ENCODE results near the gene GNAZ.

GNAZ gene

DNA sequence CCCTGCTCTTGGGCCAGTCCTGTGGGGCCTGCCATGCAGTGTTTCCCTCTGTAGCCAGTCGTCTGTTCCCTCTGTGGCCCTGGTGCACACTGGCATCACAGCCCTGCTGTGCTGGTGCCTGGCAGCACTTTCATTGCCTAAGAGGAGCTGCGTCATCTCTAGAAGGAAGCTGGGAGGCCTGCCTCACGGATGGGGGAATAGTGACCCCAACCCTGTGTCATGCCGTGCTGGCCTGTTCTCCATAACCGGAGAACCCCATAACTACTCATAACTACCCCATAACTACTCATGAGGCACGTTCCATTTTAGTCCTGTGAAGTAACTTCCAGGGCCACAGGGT lies 88.9 kb downstream of the GNAZ start:
- no peak for DNase-seq

DNA sequence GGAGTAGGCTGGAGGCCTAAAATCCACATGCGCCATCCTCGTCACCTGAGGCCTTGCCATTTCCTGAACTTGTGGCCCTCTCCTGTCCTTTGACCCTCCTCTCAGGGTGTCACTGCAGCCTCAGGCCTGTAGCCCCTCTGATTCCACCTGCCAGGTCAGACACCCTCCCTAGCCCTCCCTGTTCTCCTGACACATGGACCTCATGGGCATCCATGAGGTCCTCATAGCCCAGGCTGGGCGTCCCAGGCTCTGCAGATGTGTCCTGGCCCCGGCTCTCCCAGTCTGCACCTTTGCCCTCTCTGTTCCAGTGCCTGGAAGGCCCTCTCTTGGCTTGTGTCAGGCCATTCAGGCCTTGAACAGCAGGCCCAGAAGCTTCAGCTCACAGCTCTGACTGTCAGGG lies 90.7 kb downstream of the GNAZ start:
- no peak for DNase-seq

GRCh38 chr22:23161574-23161973 lies 91.3 kb downstream of the GNAZ start:
- DNase-seq: no peak

GRCh38 chr22:23163665-23164064 lies 93.3 kb downstream of the GNAZ start:
- no peak for DNase-seq

- DNase-seq: no peak
Measured at GRCh38 chr22:23164091-23164490, 93.8 kb downstream of the GNAZ start.

GRCh38 chr22:23166042-23166831 lies 95.9 kb downstream of the GNAZ start:
- DNase-seq: no peak

DNA sequence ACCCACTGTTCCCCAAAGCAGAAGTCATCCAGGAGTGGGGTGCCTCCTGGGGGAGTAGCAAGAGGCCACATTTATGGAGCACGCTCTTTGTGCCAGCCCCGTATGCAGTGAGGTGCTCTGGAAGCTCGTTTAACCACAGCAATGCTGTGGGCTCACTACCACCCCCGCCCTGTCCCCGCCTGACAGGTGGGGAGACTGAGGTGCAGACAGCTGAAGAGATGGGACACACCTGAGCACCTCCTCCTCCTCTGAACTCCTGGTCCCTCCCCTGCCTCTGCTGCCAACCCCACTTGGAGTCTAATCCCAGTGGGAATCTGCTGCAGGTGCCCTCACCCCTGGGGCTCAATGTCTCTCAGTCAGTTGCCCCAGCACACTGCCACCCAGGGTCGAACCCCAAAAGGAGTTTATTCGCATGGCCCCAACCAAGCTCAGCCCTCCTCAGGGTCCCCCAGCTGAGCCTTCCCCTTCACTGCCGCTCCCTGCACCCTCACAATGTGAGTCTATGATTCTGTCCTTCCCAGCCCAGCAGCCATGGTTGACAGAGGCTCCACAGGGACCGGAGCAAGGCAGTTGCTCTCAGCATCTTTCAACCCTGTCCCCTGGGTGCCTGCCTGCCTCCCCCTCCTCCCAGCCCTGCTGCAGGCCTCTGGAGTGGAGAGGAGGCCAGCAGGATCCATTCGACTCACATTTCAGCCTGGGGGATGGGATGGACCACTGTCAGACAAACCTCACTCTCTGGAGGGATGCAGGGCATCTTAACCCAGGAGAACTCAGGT lies 96.7 kb downstream of the GNAZ start:
- DNase-seq: no peak

DNA sequence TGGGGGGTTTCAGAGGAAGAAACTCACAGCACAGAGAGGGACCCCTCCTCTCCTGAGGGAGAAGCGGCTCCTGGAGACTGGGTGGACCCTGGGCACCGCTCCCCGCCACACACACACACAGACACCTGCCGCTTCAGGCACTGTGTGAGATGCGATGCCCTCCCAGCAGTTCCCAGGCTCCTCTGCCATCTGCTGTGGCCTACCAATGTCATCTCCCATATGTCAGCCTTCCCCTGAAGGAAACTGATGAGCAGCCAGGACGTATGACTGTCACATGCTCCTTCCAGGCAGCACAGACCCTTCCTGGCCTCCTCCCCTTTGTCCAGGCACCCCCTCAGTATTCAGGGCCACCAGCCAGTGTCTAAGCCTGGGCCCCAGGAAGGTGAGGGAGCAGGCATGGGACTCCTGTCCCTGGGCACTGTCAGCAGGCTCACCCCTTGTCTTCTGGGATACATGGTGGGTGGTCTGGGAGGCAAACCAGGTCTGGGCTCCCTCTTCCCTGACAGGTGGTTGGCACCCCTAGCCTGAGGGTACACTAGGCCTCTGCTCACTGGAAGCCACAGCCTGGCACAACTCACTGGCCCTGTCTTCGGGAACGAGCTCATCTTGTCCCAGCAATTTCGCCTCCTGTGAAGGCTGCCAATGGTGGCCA lies 98.2 kb downstream of the GNAZ start:
- DNase-seq: no peak

- DNase-seq: no peak
Measured at GRCh38 chr22:23169043-23169406, 98.7 kb downstream of the GNAZ start.
